HG02870 (cell line): Measurements from ENCODE around the gene AANAT.

Experiments used
- ATAC-seq: cut with Tn5 transposase; IDR thresholded peaks from one replicate; pipeline ENCODE4 v1.9.1; 2021; ENCODE audit warnings: mild to moderate bottlenecking, moderate library complexity; ENCODE audit not compliant: unreplicated experiment

The AANAT gene

DNA sequence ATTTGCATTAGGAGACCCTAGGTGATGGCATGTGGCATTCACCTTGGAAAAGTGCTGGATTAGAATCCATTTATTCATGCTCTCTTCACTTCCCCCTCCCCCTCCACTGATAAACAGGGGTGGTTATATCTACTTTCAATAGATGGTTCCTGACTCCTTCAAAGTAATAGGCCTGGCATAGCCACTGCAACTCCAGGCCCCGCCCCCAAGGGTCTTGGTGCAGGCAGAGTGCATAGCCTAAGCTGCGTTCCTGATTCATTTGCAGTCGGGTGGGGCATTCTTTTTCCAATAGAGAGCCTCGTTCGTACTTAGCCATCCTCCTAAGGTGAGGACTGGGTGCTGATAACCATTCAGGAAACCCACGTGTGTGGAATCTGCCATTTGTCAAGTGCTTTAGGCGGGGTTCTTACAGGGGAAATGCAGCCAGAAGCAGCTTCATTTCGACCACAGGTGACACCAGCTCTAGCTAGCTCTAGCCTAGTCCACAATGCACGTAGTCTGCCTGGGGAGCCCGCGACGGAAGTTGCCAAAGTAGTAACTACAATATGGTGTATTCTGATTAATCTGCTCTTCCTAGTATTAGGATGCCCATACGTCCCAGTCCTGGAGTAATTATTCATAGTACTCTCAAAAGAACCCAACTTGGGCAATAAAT, 25.6 kb upstream of the AANAT start:
- ATAC-seq = no peak

- ATAC-seq = no peak
Observed at GRCh38 chr17:76442341-76443338, 24.8 kb upstream of the AANAT start.

DNA sequence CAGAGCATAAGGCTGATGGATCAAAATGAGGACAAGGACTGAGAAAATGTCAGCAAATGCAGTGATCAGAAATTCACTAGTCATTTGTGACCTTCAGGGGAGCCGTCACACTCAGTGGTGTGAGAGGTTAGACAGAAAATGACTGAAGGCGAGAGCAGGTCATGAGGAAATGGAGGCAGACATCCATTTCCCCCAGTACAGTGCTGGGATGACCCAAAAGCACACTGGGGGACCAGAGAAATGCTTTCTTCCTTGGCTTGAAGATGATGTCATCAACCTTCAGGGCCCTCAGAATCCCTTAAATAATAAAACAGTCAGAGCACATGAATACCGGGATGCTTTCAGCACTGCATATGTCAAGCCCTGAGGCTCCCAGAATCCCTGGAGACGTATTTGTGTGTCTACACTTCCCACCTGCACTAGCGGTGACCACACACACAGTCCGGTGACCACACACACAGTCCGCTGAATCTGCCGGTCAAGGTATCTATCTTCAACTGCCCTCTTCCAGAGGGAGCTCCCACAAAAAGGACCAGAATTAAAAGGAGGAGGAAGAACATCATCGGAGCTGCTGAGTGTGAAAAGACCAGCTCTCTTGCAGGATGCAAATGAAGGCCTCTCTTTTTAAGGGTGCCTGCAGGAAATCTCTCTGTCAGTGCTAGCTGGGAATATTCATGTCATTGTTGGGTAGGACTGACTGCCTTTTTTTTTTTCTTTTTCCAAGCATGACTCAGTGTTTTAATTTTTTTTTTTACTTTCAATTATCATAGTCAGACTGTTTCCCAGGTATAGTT, 22.7 kb upstream of the AANAT start:
- ATAC-seq = no peak

DNA sequence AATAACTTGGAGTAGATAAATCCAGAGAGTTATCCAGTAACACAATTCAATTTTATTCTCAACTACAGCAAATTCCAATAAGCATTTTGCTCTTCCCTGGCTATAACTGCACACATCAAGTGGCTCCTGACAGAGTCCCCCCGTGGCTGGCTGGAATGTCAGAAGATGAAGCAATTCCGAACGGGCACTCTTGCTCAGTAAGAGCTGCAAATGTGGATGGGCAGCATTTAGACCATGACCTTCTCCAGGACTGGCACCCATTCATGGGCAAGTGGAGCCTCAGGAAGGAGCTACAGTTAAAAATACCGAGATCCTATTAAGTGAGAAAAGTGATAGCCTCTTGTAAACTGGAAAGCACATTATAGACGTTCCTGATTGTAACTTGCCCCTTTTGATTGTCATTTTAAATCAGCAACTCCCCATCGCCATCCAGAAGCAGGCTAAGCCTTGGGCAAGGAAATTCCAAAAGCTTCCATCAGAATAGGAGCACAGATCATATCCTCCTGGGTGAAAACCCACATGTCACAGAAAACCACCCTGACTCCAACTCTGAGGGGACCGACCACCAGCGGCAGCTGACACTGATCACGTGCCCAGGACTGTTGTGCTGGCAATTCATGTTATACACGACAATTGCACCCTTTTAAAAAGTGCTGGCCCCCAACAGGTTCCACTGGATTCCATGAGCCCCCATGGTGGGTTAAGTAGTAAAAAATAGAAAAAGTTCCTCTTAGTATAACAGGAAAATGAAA, 21.5 kb upstream of the AANAT start:
- no peak for ATAC-seq

GRCh38 chr17:76446449-76447231, 20.8 kb upstream of the AANAT start:
- no peak for ATAC-seq

GRCh38 chr17:76447931-76448652, 19.3 kb upstream of the AANAT start:
- no peak for ATAC-seq

- no peak for ATAC-seq
Observed at GRCh38 chr17:76449126-76449525, 18.3 kb upstream of the AANAT start.

DNA sequence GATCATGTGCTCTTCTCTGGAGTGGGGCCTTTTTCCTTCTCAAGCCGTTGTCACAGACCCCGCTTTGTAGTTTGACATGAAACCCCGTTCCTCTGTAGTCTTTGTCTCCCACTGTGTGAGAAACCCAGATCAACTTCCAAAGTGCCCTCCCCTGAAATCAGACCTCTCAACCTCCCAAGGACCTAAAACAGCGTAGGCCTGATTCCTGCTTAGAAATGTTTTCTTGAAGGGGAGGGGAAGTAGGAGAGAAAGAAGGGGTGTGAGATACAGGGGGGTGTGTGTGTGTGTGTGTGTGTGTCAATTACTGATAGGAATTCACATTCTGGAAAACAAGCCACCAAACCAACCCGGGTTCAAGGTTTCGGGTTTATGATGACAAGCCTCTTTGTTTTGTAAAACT, 15.9 kb upstream of the AANAT start:
- ATAC-seq = no peak

DNA sequence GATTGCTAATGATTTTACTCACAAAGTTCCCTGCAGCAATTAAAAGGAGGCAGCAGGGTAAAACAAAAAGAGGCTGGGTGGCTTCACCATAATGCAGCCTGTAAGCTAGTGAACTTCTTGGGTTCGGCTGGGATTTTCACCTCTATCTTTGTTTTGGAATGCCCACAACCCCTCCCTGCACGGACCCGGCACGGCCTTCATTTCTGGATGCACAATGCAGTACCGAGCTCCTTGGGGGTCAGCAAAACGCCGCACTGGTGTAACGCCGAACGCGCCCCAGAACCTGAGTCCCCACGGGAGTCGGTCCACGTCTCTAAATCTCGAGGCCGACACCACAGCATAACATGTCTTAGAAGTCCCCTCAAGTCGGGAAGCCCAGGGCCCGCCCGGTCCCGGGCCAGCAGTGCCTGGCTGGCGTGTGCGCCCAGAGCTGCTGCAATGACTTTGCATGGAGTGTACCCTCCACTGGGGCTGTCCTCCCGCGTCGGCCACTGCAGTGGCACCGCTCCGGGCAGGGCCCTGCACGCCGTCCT, 15.2 kb upstream of the AANAT start:
- ATAC-seq = peak; percentile 24

DNA sequence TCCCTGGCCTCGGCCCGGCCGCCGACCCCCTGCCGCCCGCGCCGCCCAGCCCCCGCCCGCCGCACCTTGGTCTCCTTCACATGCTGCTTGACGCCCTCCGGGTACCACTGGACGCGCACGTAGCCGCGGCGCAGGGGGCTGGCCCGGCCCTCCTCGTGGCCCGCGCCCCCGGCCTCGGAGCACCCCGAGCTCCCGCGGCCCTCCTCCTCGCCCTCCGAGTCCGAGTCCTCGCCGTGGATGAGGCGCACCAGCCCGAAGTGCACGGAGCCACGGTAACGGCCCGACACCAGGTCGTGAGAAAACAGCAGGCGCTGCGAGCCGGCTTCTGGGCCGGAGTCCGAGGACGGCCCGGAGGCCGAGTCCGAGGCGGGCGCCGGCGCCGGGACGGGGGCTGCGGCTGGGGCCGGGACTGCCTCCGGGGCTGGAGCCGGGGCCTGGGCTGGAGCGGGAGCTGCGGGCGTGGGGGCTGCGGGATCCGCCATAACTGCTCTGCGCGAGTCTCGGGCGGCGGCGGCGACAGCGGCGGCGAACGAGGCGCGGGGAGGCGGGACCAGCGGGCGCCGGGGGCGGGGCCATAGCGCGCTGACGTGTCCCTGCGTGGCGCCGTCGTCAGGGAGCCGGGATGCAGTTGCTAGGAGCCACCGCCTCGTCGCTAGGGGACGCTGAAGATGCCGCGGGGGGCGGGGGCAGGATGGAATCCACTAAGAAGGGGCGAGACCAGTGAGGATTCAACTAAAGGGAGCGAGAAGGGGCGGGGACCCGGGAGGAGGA, 14.6 kb upstream of the AANAT start, which contains the start of gene UBE2O:
UBE2O (minus strand) TSS at position 493 of the 771 bp plus-strand sequence; CDS start at position 482, 11 bp downstream.
- peak; percentile 79 for ATAC-seq

GRCh38 chr17:76453431-76453743, 14.0 kb upstream of the AANAT start:
- no peak for ATAC-seq

DNA sequence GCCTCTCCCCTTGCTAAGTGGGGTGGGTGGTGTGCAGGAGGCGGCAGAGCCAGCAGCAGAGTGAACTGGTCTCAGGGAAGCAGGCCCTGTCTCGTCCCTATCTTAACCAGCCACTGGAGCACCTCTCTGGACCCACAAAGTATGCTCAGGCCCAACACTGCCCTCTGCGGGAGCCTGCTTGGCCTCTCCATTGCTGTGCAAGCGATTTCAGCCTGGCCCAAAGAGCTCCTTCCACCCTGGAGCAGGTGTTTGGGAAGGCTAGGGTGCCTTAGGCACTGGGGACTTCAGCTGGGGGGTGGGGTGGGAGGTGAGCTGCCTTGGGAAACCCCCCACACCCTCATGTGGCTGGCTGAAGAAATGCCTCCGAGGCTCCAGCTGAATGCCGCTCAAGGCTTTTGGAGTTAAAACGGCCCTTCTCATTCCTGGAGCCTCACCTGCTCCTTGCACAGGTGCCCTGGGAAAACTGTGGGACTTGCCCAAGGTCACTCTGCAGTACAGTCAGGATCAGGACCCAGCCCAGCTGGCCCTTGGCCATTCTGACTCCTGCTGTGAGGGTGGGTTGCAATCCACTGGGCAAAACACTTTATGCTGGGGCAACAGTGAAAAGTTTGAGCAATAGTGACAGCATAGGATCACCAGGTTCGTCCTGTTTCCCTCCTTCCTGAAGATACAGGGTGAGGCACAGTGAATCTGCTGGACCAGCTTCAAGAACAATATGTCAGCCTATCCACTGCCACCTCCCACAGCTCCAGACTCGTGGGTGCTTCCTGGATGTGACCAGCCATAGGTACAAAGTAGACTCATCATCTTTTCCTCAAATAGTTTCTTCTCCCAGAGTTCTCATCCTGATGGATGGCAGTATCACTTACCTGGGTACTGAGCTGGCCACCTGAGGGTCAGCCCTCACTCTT, 8.6 kb upstream of the AANAT start:
- no peak for ATAC-seq

- no peak for ATAC-seq
Observed at GRCh38 chr17:76459674-76460073, 7.7 kb upstream of the AANAT start.

GRCh38 chr17:76461765-76462555, 5.4 kb upstream of the AANAT start:
- no peak for ATAC-seq

GRCh38 chr17:76462556-76463290, 4.7 kb upstream of the AANAT start:
- ATAC-seq = no peak

DNA sequence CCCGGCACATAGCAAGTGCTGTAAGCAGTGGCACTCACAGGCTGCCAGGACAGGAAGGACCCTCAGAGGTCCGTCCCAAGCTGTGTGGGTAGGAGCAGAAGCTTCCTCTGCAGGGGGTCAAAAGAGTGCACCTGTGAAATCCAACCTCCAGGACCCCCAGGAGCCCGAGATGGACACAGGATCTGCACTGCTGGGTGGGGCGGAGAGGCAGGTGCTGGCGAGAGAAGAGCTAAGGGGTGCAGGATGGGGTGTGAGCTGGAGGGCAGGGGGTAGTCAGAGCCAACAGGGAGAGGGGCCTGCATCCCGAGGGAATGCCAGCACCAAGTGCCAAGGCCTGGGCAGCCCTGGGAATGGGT, 650 bp upstream of the AANAT start:
- ATAC-seq = no peak
